ENCODE data around the gene RASSF1.
A peak's percentile ranks its signal among the peaks of the same experiment; 100 is the strongest.

Gene RASSF1

GRCh38 chr3:50365080-50365841, 24.6 kb upstream of the RASSF1 start:
- peak; percentile 92 to 94 for DNase-seq

- DNase-seq = no peak
These were observed 24.0 kb upstream of the RASSF1 start for GRCh38 chr3:50364573-50365079.

- DNase-seq = no peak
These were observed 19.1 kb upstream of the RASSF1 start for GRCh38 chr3:50359760-50360110.

- peak; percentile 95 for DNase-seq
These were observed 18.5 kb upstream of the RASSF1 start, which contains the start of gene TMEM115 for GRCh38 chr3:50358911-50359759. TSS of gene TMEM115 (minus strand) at chr3:50359521. CDS start at chr3:50359063, 458 bp downstream.

GRCh38 chr3:50358355-50358910, 17.8 kb upstream of the RASSF1 start:
- no peak for DNase-seq

- DNase-seq = no peak
These were observed 16.8 kb upstream of the RASSF1 start for GRCh38 chr3:50357481-50357880.

GRCh38 chr3:50356553-50356952, 15.9 kb upstream of the RASSF1 start:
- DNase-seq = no peak

- DNase-seq = no peak
These were observed 15.4 kb upstream of the RASSF1 start for GRCh38 chr3:50355829-50356552.

GRCh38 chr3:50354850-50355249, 14.2 kb upstream of the RASSF1 start:
- DNase-seq = no peak

- no peak for DNase-seq
These were observed 13.6 kb upstream of the RASSF1 start for GRCh38 chr3:50354186-50354764.

GRCh38 chr3:50353245-50354004, 12.8 kb upstream of the RASSF1 start:
- no peak for DNase-seq

- no peak for DNase-seq
These were observed 12.1 kb upstream of the RASSF1 start for GRCh38 chr3:50352781-50353180.

GRCh38 chr3:50351323-50351697, 10.7 kb upstream of the RASSF1 start:
- no peak for DNase-seq

GRCh38 chr3:50350527-50351322, 10.1 kb upstream of the RASSF1 start, which contains the start of the genes CYB561D2 and NPRL2:
TSS of gene CYB561D2 (plus strand) at chr3:50350862. CDS start at chr3:50351434, 572 bp downstream.
TSS of gene NPRL2 (minus strand) at chr3:50350775. CDS start at chr3:50350652, 123 bp downstream.
- peak; percentile 97 to 99 for DNase-seq

- DNase-seq = no peak
These were observed 9.5 kb upstream of the RASSF1 start for GRCh38 chr3:50350213-50350526.

GRCh38 chr3:50347187-50347813, 6.7 kb upstream of the RASSF1 start:
- DNase-seq = peak; percentile 76 to 77

- DNase-seq = peak; percentile 71 to 74
These were observed 5.1 kb upstream of the RASSF1 start, which contains the start of gene ZMYND10 for GRCh38 chr3:50345586-50346234. TSS of gene ZMYND10 (minus strand) at chr3:50345732. CDS start at chr3:50345579, 153 bp downstream.

GRCh38 chr3:50345008-50345407, 4.4 kb upstream of the RASSF1 start:
- DNase-seq = no peak

- no peak for DNase-seq
These were observed 2.4 kb upstream of the RASSF1 start for GRCh38 chr3:50342813-50343633.
